WTC11 (cell line): Measurements from ENCODE around the gene CMTM1. TPM values are rescaled to one million over a fixed set of nuclear protein-coding genes. Genes with fewer than 3 reads are reported as not detected.

Source experiments
- ATAC-seq: fragments of 200-7000 bp; cut with Tn5 transposase; 2 replicates; pipeline ENCODE4 v1.10.0; 2021; ENCODE audit warnings: mild to moderate bottlenecking, moderate library complexity
- CTCF ChIA-PET: fragments of 300-600 bp; sonication (Branson Sonifier 250); formaldehyde crosslinking; loops from one replicate; lab custom pipeline; 2021; ENCODE audit warnings: antibody characterized with exemption; lab: Charles Lee
- POLR2A ChIA-PET: fragments of 350-600 bp; sonication (Branson Sonifier 250); formaldehyde crosslinking; loops from one replicate; lab custom pipeline; 2021; ENCODE audit warnings: antibody characterized with exemption; lab: Charles Lee
- DNase-seq: peaks from one replicate; pipeline ENCODE4 v3.0.0; 2021; ENCODE audit warnings: low spot score
- H3K27ac Mint-ChIP-seq: 2 replicates; pipeline ENCODE4 v1.8.0; 2021; ENCODE audit warnings: mixed read lengths
- H3K27me3 Mint-ChIP-seq: 2 replicates; pipeline ENCODE4 v1.8.0; 2021; ENCODE audit warnings: low read depth, mild to moderate bottlenecking, moderate library complexity, mixed read lengths
- H3K36me3 Mint-ChIP-seq: 2 replicates; pipeline ENCODE4 v1.8.0; 2021; ENCODE audit warnings: mixed read lengths
- H3K4me1 Mint-ChIP-seq: 2 replicates; pipeline ENCODE4 v1.8.0; 2022; ENCODE audit warnings: mixed read lengths
- H3K4me3 Mint-ChIP-seq: 2 replicates; pipeline ENCODE4 v1.8.0; 2021; ENCODE audit warnings: mild to moderate bottlenecking, moderate library complexity, mixed read lengths
- H3K9me3 Mint-ChIP-seq: 2 replicates; pipeline ENCODE4 v1.8.0; 2021; ENCODE audit warnings: mixed read lengths
- ARID4B ChIP-seq: sonication (generic); formaldehyde crosslinking; IDR thresholded peaks from 2 replicates; pipeline ENCODE4 v1.8.0; 2023; ENCODE audit warnings: missing genetic modification reagents, mild to moderate bottlenecking, borderline replicate concordance
- CDX4 ChIP-seq: fragments of 250-450 bp; sonication (Bioruptor Pico); IDR thresholded peaks from 2 replicates; pipeline ENCODE4 v1.9.0; 2021; ENCODE audit warnings: moderate library complexity, mild to moderate bottlenecking, inconsistent platforms, borderline replicate concordance
- ELF4 ChIP-seq: sonication (generic); formaldehyde crosslinking; IDR thresholded peaks from 2 replicates; pipeline ENCODE4 v1.8.1; 2022; ENCODE audit warnings: low read depth, mild to moderate bottlenecking, moderate library complexity, missing genetic modification reagents
- FOXP4 ChIP-seq: sonication (generic); formaldehyde crosslinking; IDR thresholded peaks from 2 replicates; pipeline ENCODE4 v1.8.0; 2022; ENCODE audit warnings: mild to moderate bottlenecking, missing genetic modification reagents
- GRHL2 ChIP-seq: fragments of 250-450 bp; sonication (Bioruptor Pico); IDR thresholded peaks from 2 replicates; pipeline ENCODE4 v1.8.0; 2022; ENCODE audit warnings: mild to moderate bottlenecking, moderate library complexity; ENCODE audit not compliant: insufficient replicate concordance, severe bottlenecking
- HMGXB4 ChIP-seq: sonication (generic); formaldehyde crosslinking; IDR thresholded peaks from 2 replicates; pipeline ENCODE4 v1.8.1; 2023; ENCODE audit warnings: mild to moderate bottlenecking, moderate library complexity, missing genetic modification reagents
- IRF2 ChIP-seq: sonication (generic); formaldehyde crosslinking; IDR thresholded peaks from 2 replicates; pipeline ENCODE4 v1.8.0; 2022; ENCODE audit warnings: low read depth, missing genetic modification reagents, borderline replicate concordance
- PRDM15 ChIP-seq: sonication (generic); formaldehyde crosslinking; IDR thresholded peaks from 2 replicates; pipeline ENCODE4 v1.8.0; 2022; ENCODE audit warnings: missing genetic modification reagents
- PREB ChIP-seq: sonication (generic); formaldehyde crosslinking; IDR thresholded peaks from 2 replicates; pipeline ENCODE4 v1.8.1; 2022; ENCODE audit warnings: mild to moderate bottlenecking, missing genetic modification reagents, moderate library complexity, borderline replicate concordance
- SOX15 ChIP-seq: fragments of 250-450 bp; sonication (Bioruptor Pico); IDR thresholded peaks from 2 replicates; pipeline ENCODE4 v1.9.0; 2021; ENCODE audit warnings: mild to moderate bottlenecking
- TCF7 ChIP-seq: sonication (generic); formaldehyde crosslinking; IDR thresholded peaks from 2 replicates; pipeline ENCODE4 v1.8.0; 2022; ENCODE audit warnings: mild to moderate bottlenecking, low read depth, missing genetic modification reagents, moderate library complexity
- USF2 ChIP-seq: sonication (generic); formaldehyde crosslinking; IDR thresholded peaks from 2 replicates; pipeline ENCODE4 v1.8.1; 2023; ENCODE audit warnings: mild to moderate bottlenecking, missing genetic modification reagents, moderate library complexity
- ZNF532 ChIP-seq: fragments of 250-450 bp; sonication (Bioruptor Pico); IDR thresholded peaks from 2 replicates; pipeline ENCODE4 v1.9.0; 2021; ENCODE audit warnings: mild to moderate bottlenecking, borderline replicate concordance
- total RNA-seq: library from RNA; stranded (reverse); gene quantifications from 3 replicates; pipeline ENCODE4 v1.2.3, GENCODE V29; 2021

Gene CMTM1
- total RNA-seq, 1 experiment from 2014 or later: 1.6 TPM

- TF ChIP-seq ELF4 (CRISPR knock-in tag): no peak
- TF ChIP-seq TCF7 (CRISPR knock-in tag): no peak
Observed at GRCh38 chr16:66568355-66568754, 2.1 kb downstream of the CMTM1 start (continued).

- no peak for TF ChIP-seq TCF7 (CRISPR knock-in tag)
- TF ChIP-seq ELF4 (CRISPR knock-in tag): no peak
- TF ChIP-seq FOXP4 (CRISPR knock-in tag): no peak
- no peak for TF ChIP-seq ZNF532 (CRISPR knock-in tag)
- no peak for TF ChIP-seq PREB (CRISPR knock-in tag)
- no peak for TF ChIP-seq HMGXB4
- no peak for TF ChIP-seq SOX15 (CRISPR knock-in tag)
- no peak for TF ChIP-seq IRF2
- TF ChIP-seq USF2: no peak
- no peak for TF ChIP-seq ARID4B (CRISPR knock-in tag)
- no peak for TF ChIP-seq CDX4 (CRISPR knock-in tag)
- TF ChIP-seq GRHL2 (CRISPR knock-in tag): no peak
- no peak for TF ChIP-seq PRDM15 (CRISPR knock-in tag)
- TF ChIP-seq, all 79 proteins: peak for 0
Observed at GRCh38 chr16:66569131-66569530, 2.9 kb downstream of the CMTM1 start.

More at GRCh38 chr16:66569131-66569530, 2.9 kb downstream of the CMTM1 start:
- Mint-ChIP-seq H3K4me1 (no peaks in the 10 kb centered on the region), H3K27me3 (no peaks in the 10 kb centered on the region), H3K27ac (no peak overlapping the region), H3K9me3 (peaks cover 3% of the 10 kb centered on the region), H3K4me3 (no peak overlapping the region), H3K36me3 (peaks cover 4% of the 10 kb centered on the region)
- POLR2A ChIA-PET: no interaction called here
- CTCF ChIA-PET: interaction anchor here (0.7 to 2.1 kb wide), 3 partner anchors 17 to 227 kb away, joined by 3 to 6 read pairs (median 3); partner anchors contain the start of gene CKLF
- DNase-seq (no peak), ATAC-seq (no peak)
